H1 (cell line): ENCODE measurements around the gene RNF44. TPM values are rescaled to one million over a fixed set of nuclear protein-coding genes. Genes with fewer than 3 reads are reported as not detected.

Experiments
- CTCF ChIA-PET: fragments of 300-600 bp; sonication (Branson Sonifier 250); formaldehyde crosslinking; loops from one replicate; lab custom pipeline; 2021; ENCODE audit not compliant: partially characterized antibody; lab: Charles Lee
- POLR2A ChIA-PET: fragments of 300-600 bp; sonication (Branson Sonifier 250); formaldehyde crosslinking; loops from one replicate; lab custom pipeline; 2021; ENCODE audit warnings: inconsistent platforms; ENCODE audit not compliant: partially characterized antibody; lab: Charles Lee
- DNase-seq, 2 experiments: peaks; one replicate each; pipeline versions ENCODE4 v3.0.0 to v3.0.0-alpha.2; 2010 to 2022; ENCODE audit warnings: low spot score in 2 of 2, low read depth in 1 of 2, mixed read lengths in 1 of 2
- FAIRE-seq: peaks from 2 replicates; lab custom pipeline; 2011; peaks lifted over from hg19 to GRCh38; lab: Jason Lieb, UNC
- H2AFZ ChIP-seq: 2 replicates; pipeline ENCODE4 v1.8.1; 2012; ENCODE audit warnings: low read length, inconsistent platforms
- H2AK5ac ChIP-seq: 2 replicates; pipeline ENCODE4 v1.6.1; 2013; ENCODE audit warnings: low read depth, low read length
- H2BK120ac ChIP-seq: replicated peaks from 2 replicates; pipeline ENCODE3; 2013; ENCODE audit warnings: low read depth, low read length, inconsistent platforms
- H2BK12ac ChIP-seq: 2 replicates; pipeline ENCODE4 v1.6.1; 2013; ENCODE audit warnings: low read depth, low read length
- H2BK15ac ChIP-seq: 2 replicates; pipeline ENCODE4 v1.6.1; 2013; ENCODE audit warnings: low read length
- H2BK20ac ChIP-seq: 2 replicates; pipeline ENCODE4 v1.6.1; 2013; ENCODE audit warnings: low read length
- H2BK5ac ChIP-seq: 2 replicates; pipeline ENCODE4 v1.6.1; 2013; ENCODE audit warnings: low read depth, low read length
- H3K14ac ChIP-seq: 2 replicates; pipeline ENCODE4 v1.6.1; 2013; ENCODE audit warnings: inconsistent platforms; ENCODE audit not compliant: insufficient read length
- H3K18ac ChIP-seq: 2 replicates; pipeline ENCODE4 v1.6.1; 2013; ENCODE audit warnings: low read length; ENCODE audit errors: extremely low read depth
- H3K23ac ChIP-seq: 2 replicates; pipeline ENCODE4 v1.6.1; 2013; ENCODE audit warnings: inconsistent platforms; ENCODE audit not compliant: insufficient read length
- H3K23me2 ChIP-seq: 2 replicates; pipeline ENCODE4 v1.6.1; 2013; ENCODE audit warnings: low read depth, low read length
- H3K27ac ChIP-seq: 2 replicates; pipeline ENCODE4 v1.6.1; 2011; ENCODE audit warnings: low read depth, low read length, inconsistent platforms
- H3K27me3 ChIP-seq, 4 experiments: replicated peaks in 1 of 4; 1 replicate in 1 of 4; 2 replicates in 3 of 4; pipeline versions ENCODE4 v1.6.1 to v1.8.1; 2011 to 2013; ENCODE audit warnings: low read length in 3 of 4, mild to moderate bottlenecking in 3 of 4, inconsistent platforms in 2 of 4, mixed read lengths in 2 of 4, moderate library complexity in 1 of 4; ENCODE audit not compliant: control insufficient read depth in 3 of 4, insufficient read depth in 3 of 4; ENCODE audit errors: extremely low read depth in 1 of 4
- H3K36me3 ChIP-seq, 4 experiments: 2 replicates each; pipeline versions ENCODE4 v1.6.1 to v1.8.1; 2011 to 2013; ENCODE audit warnings: mild to moderate bottlenecking in 4 of 4, low read length in 3 of 4, moderate library complexity in 2 of 4, control low read depth in 1 of 4, inconsistent platforms in 1 of 4; ENCODE audit not compliant: insufficient read depth in 4 of 4, control insufficient read depth in 2 of 4
- H3K4ac ChIP-seq: replicated peaks from 2 replicates; pipeline ENCODE3; 2013; ENCODE audit warnings: low read length, low read depth, mixed read lengths, inconsistent platforms; ENCODE audit not compliant: insufficient read length
- H3K4me1 ChIP-seq, 4 experiments: replicated peaks in 1 of 4; 1 replicate in 1 of 4; 2 replicates in 3 of 4; pipeline versions ENCODE4 v1.6.1 to v1.8.1; 2011 to 2013; ENCODE audit warnings: low read length in 3 of 4, inconsistent platforms in 2 of 4, mixed read lengths in 1 of 4; ENCODE audit not compliant: insufficient read depth in 4 of 4, control insufficient read depth in 3 of 4
- H3K4me2 ChIP-seq, 2 experiments: 2 replicates each; pipeline versions ENCODE4 v1.6.1 to v1.8.1; 2011 to 2013; ENCODE audit warnings: low read depth in 2 of 2, low read length in 2 of 2, control low read depth in 1 of 2, inconsistent platforms in 1 of 2, mild to moderate bottlenecking in 1 of 2; ENCODE audit not compliant: insufficient read depth in 1 of 2
- H3K4me3 ChIP-seq, 4 experiments: fragments of 200-600, 300-600 bp in 1 of 4; sonication (generic), shearing (Covaris generic), sonication (Bioruptor Twin) in 1 of 4; 2 replicates each; pipeline versions ENCODE4 v1.5.1 to v1.8.1; 2011 to 2016; ENCODE audit warnings: low read length in 4 of 4, low read depth in 3 of 4, control low read depth in 2 of 4, inconsistent platforms in 2 of 4, mild to moderate bottlenecking in 2 of 4, mixed read lengths in 1 of 4, moderate library complexity in 1 of 4; ENCODE audit not compliant: insufficient read depth in 2 of 4; ENCODE audit errors: extremely low read depth in 1 of 4
- H3K56ac ChIP-seq: replicated peaks from 2 replicates; pipeline ENCODE3; 2013; ENCODE audit warnings: low read depth, mild to moderate bottlenecking, mixed read lengths, low read length, inconsistent platforms; ENCODE audit not compliant: insufficient read length
- H3K79me1 ChIP-seq: 2 replicates; pipeline ENCODE4 v1.6.1; 2013; ENCODE audit warnings: low read depth, low read length, control low read depth
- H3K79me2 ChIP-seq, 2 experiments: 2 replicates each; pipeline versions ENCODE4 v1.6.1 to v1.8.1; 2012 to 2013; ENCODE audit warnings: low read length in 2 of 2, mild to moderate bottlenecking in 2 of 2, inconsistent platforms in 1 of 2; ENCODE audit not compliant: insufficient read depth in 2 of 2, control insufficient read depth in 1 of 2
- H3K9ac ChIP-seq, 4 experiments: replicated peaks in 1 of 4; 1 replicate in 1 of 4; 2 replicates in 3 of 4; pipeline versions ENCODE4 v1.6.1 to v1.8.1; 2011 to 2013; ENCODE audit warnings: low read depth in 3 of 4, low read length in 3 of 4, control low read depth in 2 of 4, mild to moderate bottlenecking in 2 of 4, moderate library complexity in 2 of 4, inconsistent platforms in 1 of 4; ENCODE audit errors: extremely low read depth in 1 of 4
- H3K9me3 ChIP-seq, 2 experiments: 2 replicates each; pipeline versions ENCODE4 v1.6.1 to v1.8.1; 2012 to 2013; ENCODE audit warnings: mild to moderate bottlenecking in 2 of 2, moderate library complexity in 2 of 2, control low read depth in 1 of 2, inconsistent platforms in 1 of 2, low read depth in 1 of 2, low read length in 1 of 2, mixed read lengths in 1 of 2; ENCODE audit not compliant: insufficient read depth in 2 of 2
- H4K20me1 ChIP-seq, 2 experiments: replicated peaks in 1 of 2; 2 replicates each; pipeline versions ENCODE3 to v1.8.1; 2011 to 2013; ENCODE audit warnings: inconsistent platforms in 2 of 2, low read length in 2 of 2, mild to moderate bottlenecking in 1 of 2; ENCODE audit not compliant: insufficient read depth in 2 of 2, control insufficient read depth in 1 of 2
- H4K5ac ChIP-seq: 2 replicates; pipeline ENCODE4 v1.6.1; 2013; ENCODE audit warnings: low read length, low read depth, mixed read lengths, inconsistent platforms; ENCODE audit not compliant: insufficient read length
- H4K8ac ChIP-seq: 2 replicates; pipeline ENCODE4 v1.8.0; 2013; ENCODE audit warnings: mild to moderate bottlenecking, moderate library complexity, low read length, inconsistent platforms; ENCODE audit not compliant: insufficient read depth; ENCODE audit errors: extremely low read depth
- H4K91ac ChIP-seq: replicated peaks from 2 replicates; pipeline ENCODE3; 2013; ENCODE audit warnings: low read length, mixed read lengths, inconsistent platforms; ENCODE audit not compliant: insufficient read length
- BRCA1 ChIP-seq: IDR thresholded peaks from 2 replicates; pipeline ENCODE4 v1.6.1; 2012; ENCODE audit warnings: low read depth, low read length, improper control_type of control experiment
- CBX8 ChIP-seq: fragments of 300-800, 300-1000 bp; sonication (generic); IDR thresholded peaks from 2 replicates; pipeline ENCODE4 v1.7.1; 2016; ENCODE audit warnings: low read depth, low read length, borderline replicate concordance
- CEBPB ChIP-seq: IDR thresholded peaks from 2 replicates; pipeline ENCODE4 v1.6.1; 2012; ENCODE audit warnings: low read depth, low read length
- CHD2 ChIP-seq: IDR thresholded peaks from 2 replicates; pipeline ENCODE4 v1.6.1; 2012; ENCODE audit warnings: low read length, improper control_type of control experiment
- E2F6 ChIP-seq: IDR thresholded peaks from 2 replicates; pipeline ENCODE4 v1.6.1; 2012; ENCODE audit warnings: inconsistent platforms
- EZH2 ChIP-seq: fragments of 200-600 bp; sonication (generic); IDR thresholded peaks from 2 replicates; pipeline ENCODE4 v1.7.1; 2012; ENCODE audit warnings: low read depth, mild to moderate bottlenecking, moderate library complexity, low read length, inconsistent platforms; ENCODE audit not compliant: severe bottlenecking
- GABPA ChIP-seq: IDR thresholded peaks from 2 replicates; pipeline ENCODE4 v1.6.1; 2011; ENCODE audit warnings: mild to moderate bottlenecking, low read length, moderate library complexity, borderline replicate concordance; ENCODE audit not compliant: insufficient read depth
- MAFK ChIP-seq: IDR thresholded peaks from 2 replicates; pipeline ENCODE4 v1.6.1; 2012; ENCODE audit warnings: low read depth, mild to moderate bottlenecking, improper control_type of control experiment, low read length
- NRF1 ChIP-seq: IDR thresholded peaks from 2 replicates; pipeline ENCODE4 v1.6.1; 2011; ENCODE audit warnings: mild to moderate bottlenecking, low read depth, low read length, improper control_type of control experiment
- RNF2 ChIP-seq: fragments of 200-900, 300-1000 bp; sonication (generic); IDR thresholded peaks from 2 replicates; pipeline ENCODE4 v1.7.1; 2016; ENCODE audit warnings: borderline replicate concordance, low read depth, mild to moderate bottlenecking, antibody characterized with exemption, low read length; ENCODE audit not compliant: poor library complexity, severe bottlenecking; ENCODE audit errors: missing control alignments
- SAP30 ChIP-seq: fragments of 300-600 bp; sonication (generic); IDR thresholded peaks from 2 replicates; pipeline ENCODE4 v1.7.1; 2012; ENCODE audit warnings: low read length, moderate library complexity, mild to moderate bottlenecking, inconsistent platforms; ENCODE audit not compliant: insufficient read depth, insufficient replicate concordance
- SUZ12 ChIP-seq: fragments of 200-600 bp; sonication (generic); IDR thresholded peaks from 2 replicates; pipeline ENCODE4 v1.6.1; 2012; ENCODE audit warnings: mild to moderate bottlenecking, inconsistent platforms, low read length, moderate library complexity, mixed read lengths
- TAF1 ChIP-seq: IDR thresholded peaks from 2 replicates; pipeline ENCODE4 v1.6.1; 2011; ENCODE audit warnings: mild to moderate bottlenecking, low read depth, low read length
- WGBS, 2 experiments: shearing (Covaris generic) in 1 of 2; methylation state at CpG; one replicate each; pipeline versions ENCODE4 v1.1.6 to v1.1.7; 2013 to 2015; ENCODE audit warnings: low lambda C conversion rate in 2 of 2, mixed read lengths in 2 of 2, inconsistent platforms in 1 of 2, low coverage in 1 of 2, missing lambda C conversion rate in 1 of 2; ENCODE audit not compliant: insufficient replicate concordance in 2 of 2, insufficient coverage in 1 of 2, insufficient read length in 1 of 2; ENCODE audit errors: extremely low coverage in 1 of 2, missing lambda C conversion rate in 1 of 2; 5-methylcytosine and 5-hydroxymethylcytosine counted together
- polyA plus RNA-seq, 7 experiments: library from polyadenylated mRNA; depleted of rRNA in 3 of 7; stranded (reverse) in 5 of 7; unstranded in 2 of 7; fragments of >200 nt in 5 of 7; fragments of 200-250 nt in 2 of 7; gene quantifications; 1 replicate in 5 of 7; 2 replicates in 1 of 7; 4 replicates in 1 of 7; pipeline versions ENCODE4 v1.2.1 to v1.2.3, GENCODE V29; 2011 to 2013; ENCODE audit warnings: missing spikeins in 2 of 7, mixed read lengths in 2 of 7
- total RNA-seq: library from RNA; stranded (reverse); fragmentation: NEBNext Ultra II Directional; extraction: Animal tissue kit (Norgen Biotek cat#: 25700); gene quantifications from 2 replicates; pipeline ENCODE4 v1.2.1, GENCODE V29; 2021

RNF44 gene
- total and polyA plus RNA-seq, 2 of the 8 experiments (the other 6 are each of a cell fraction or from before 2014, with no cell fraction given), result 54.7 to 164 TPM

GRCh38 chr5:176491901-176492300 is 45.3 kb downstream of the RNF44 start:
- Histone ChIP-seq H2BK12ac (no peak overlapping the region), H3K23ac (no peak overlapping the region), H2AFZ (no peak overlapping the region), H3K79me1 (no peaks in the 10 kb centered on the region; the same call in 1 of the 2 replicates), H3K9ac (no peak overlapping the region), H4K8ac (no peak overlapping the region; the same call in 1 of the 2 replicates), H2BK5ac (no peak overlapping the region), H3K4me2 (no peak overlapping the region), H3K4me3 (no peak overlapping the region), H3K9me3 (no peaks in the 10 kb centered on the region), H3K27ac (no peak overlapping the region), H4K20me1 (peaks cover 2 to 3% of the 10 kb centered on the region in 2 experiments), H4K91ac (no peak overlapping the region), H2BK120ac (no peak overlapping the region), H4K5ac (no peak overlapping the region), H2BK20ac (no peak overlapping the region), H3K36me3 (peaks cover 24 to 72% (median 56%) of the 10 kb centered on the region in 4 experiments), H3K14ac (no peak overlapping the region), H2AK5ac (no peak overlapping the region), H3K4me1 (no peaks in the 10 kb centered on the region), H3K56ac (no peak overlapping the region), H2BK15ac (no peak overlapping the region), H3K18ac (no peak overlapping the region), H3K23me2 (no peaks in the 10 kb centered on the region), H3K79me2 (no peaks in the 10 kb centered on the region), H3K27me3 (no peaks in the 10 kb centered on the region), H3K4ac (no peak overlapping the region)
- DNase-seq (no peak), FAIRE-seq (no peak)
- ChIA-PET CTCF (interaction anchor here (0.9 kb wide), 2 partner anchors 8 to 87 kb away, joined by 4 read pairs; no protein-coding TSS in a partner anchor), POLR2A (interaction anchor here (1.0 kb wide), 1 partner anchor 42 kb away, joined by 3 read pairs; no protein-coding TSS in a partner anchor)
- WGBS, 2 experiments, result 89% methylated on average over 8 of the region's 8 CpGs; no CpG with 5 or more reads in 1 of the 2 experiments
- TF ChIP-seq EZH2, result no peak
- TF ChIP-seq NRF1, result no peak
- TF ChIP-seq CHD2, result no peak
- TF ChIP-seq TAF1, result no peak
- no peak for TF ChIP-seq SAP30
- no peak for TF ChIP-seq E2F6
- no peak for TF ChIP-seq BRCA1
- TF ChIP-seq CBX8, result no peak
- no peak for TF ChIP-seq RNF2
- TF ChIP-seq CEBPB, result no peak
- TF ChIP-seq GABPA, result no peak
- no peak for TF ChIP-seq MAFK
- TF ChIP-seq SUZ12, result no peak
